ENCODE data around the gene PFKP. TPM values are rescaled to one million over a fixed set of nuclear protein-coding genes. Genes with fewer than 3 reads are reported as not detected.

Gene PFKP
- total RNA-seq, 1 donor from 2014 or later: 24.2 TPM

GRCh38 chr10:3143366-3143765, 76.0 kb downstream of the PFKP start:
- DNase-seq: no peak
- H3K9me3 Mint-ChIP-seq (ENCODE audit: unreplicated experiment): peaks cover 3% of the 10 kb centered on the region
- H3K27ac Mint-ChIP-seq (ENCODE audit: unreplicated experiment): no peak overlapping the region
- H3K4me3 Mint-ChIP-seq (ENCODE audit: unreplicated experiment): no peak overlapping the region
- no peaks in the 10 kb centered on the region for H3K27me3 Mint-ChIP-seq (ENCODE audit: unreplicated experiment)
- no peaks in the 10 kb centered on the region for H3K36me3 Mint-ChIP-seq (ENCODE audit: unreplicated experiment)
- no peak for TF ChIP-seq CTCF (IDR thresholded peaks at IDR 0.05; ENCODE audit: partially characterized antibody, unreplicated experiment)
- H3K4me1 Mint-ChIP-seq (ENCODE audit: low read depth, unreplicated experiment): no peaks in the 10 kb centered on the region

DNA sequence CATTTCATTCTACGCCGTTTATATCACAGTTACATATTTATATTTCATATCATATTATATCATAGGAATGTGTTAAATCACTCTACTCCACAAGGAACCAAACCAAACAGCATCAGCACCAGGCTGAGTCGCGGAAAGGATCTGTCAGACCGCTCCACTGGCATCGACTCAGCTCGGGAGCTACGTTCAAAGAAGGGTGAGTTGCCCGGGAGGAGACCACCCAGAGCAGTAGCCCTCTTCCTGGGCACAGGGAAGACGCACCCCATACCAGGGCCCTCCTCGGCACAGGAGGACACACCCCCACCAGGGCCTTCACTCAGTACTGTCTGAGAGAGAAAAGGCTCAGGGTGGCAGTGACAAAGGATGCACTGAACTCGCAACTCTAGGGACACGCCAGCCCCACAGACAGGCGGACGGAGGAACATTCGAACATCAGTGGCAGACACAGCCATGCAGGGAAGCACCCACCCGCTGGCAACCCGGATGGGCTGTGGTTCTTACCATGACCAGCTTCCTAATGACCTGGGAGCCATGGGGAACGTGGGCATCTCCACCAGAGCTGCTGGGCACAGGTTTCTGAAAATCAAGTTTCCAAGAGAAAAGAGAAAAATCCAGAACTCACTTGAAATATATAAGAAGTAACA, 76.6 kb downstream of the PFKP start:
- Mint-ChIP-seq H3K4me1 (ENCODE audit: low read depth, unreplicated experiment) (no peaks in the 10 kb centered on the region), H3K9me3 (ENCODE audit: unreplicated experiment) (peaks cover 3% of the 10 kb centered on the region), H3K36me3 (ENCODE audit: unreplicated experiment) (no peaks in the 10 kb centered on the region), H3K4me3 (ENCODE audit: unreplicated experiment) (no peak overlapping the region), H3K27me3 (ENCODE audit: unreplicated experiment) (no peaks in the 10 kb centered on the region), H3K27ac (ENCODE audit: unreplicated experiment) (no peak overlapping the region)
- TF ChIP-seq CTCF (IDR thresholded peaks at IDR 0.05; ENCODE audit: partially characterized antibody, unreplicated experiment): no peak
- no peak for DNase-seq

GRCh38 chr10:3145366-3145765, 78.0 kb downstream of the PFKP start:
- Mint-ChIP-seq H3K36me3 (ENCODE audit: unreplicated experiment) (no peaks in the 10 kb centered on the region), H3K4me1 (ENCODE audit: low read depth, unreplicated experiment) (no peaks in the 10 kb centered on the region), H3K27me3 (ENCODE audit: unreplicated experiment) (no peaks in the 10 kb centered on the region), H3K27ac (ENCODE audit: unreplicated experiment) (no peak overlapping the region), H3K9me3 (ENCODE audit: unreplicated experiment) (peaks cover 3% of the 10 kb centered on the region), H3K4me3 (ENCODE audit: unreplicated experiment) (no peak overlapping the region)
- TF ChIP-seq CTCF (IDR thresholded peaks at IDR 0.05; ENCODE audit: partially characterized antibody, unreplicated experiment): no peak
- DNase-seq: no peak

DNA sequence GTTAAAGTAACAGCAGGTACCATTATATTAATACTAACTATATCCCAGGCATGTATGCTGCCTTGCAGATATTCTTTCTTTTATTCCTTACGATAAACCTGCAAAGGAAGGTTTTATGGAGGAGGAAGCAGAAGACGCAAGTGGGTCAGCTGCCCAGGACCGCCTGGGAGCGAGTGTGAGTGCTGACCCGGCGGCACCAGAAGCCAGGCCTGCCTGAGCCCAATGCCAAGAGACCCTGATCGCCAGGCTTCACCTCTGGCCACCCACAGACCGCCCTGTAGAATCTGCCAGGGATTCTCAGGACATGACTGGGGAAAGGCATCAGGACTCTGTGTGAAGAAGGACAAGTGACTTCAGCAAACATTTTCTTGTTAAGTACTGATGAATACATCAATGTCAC, 78.9 kb downstream of the PFKP start:
- Mint-ChIP-seq H3K4me1 (ENCODE audit: low read depth, unreplicated experiment) (no peaks in the 10 kb centered on the region), H3K27ac (ENCODE audit: unreplicated experiment) (no peak overlapping the region), H3K4me3 (ENCODE audit: unreplicated experiment) (no peak overlapping the region), H3K27me3 (ENCODE audit: unreplicated experiment) (no peaks in the 10 kb centered on the region), H3K36me3 (ENCODE audit: unreplicated experiment) (no peaks in the 10 kb centered on the region), H3K9me3 (ENCODE audit: unreplicated experiment) (peaks cover 3% of the 10 kb centered on the region)
- TF ChIP-seq CTCF (IDR thresholded peaks at IDR 0.05; ENCODE audit: partially characterized antibody, unreplicated experiment): no peak
- no peak for DNase-seq

- DNase-seq: no peak
- H3K27me3 Mint-ChIP-seq (ENCODE audit: unreplicated experiment): no peaks in the 10 kb centered on the region
- no peak for TF ChIP-seq CTCF (IDR thresholded peaks at IDR 0.05; ENCODE audit: partially characterized antibody, unreplicated experiment)
- no peaks in the 10 kb centered on the region for H3K36me3 Mint-ChIP-seq (ENCODE audit: unreplicated experiment)
- no peaks in the 10 kb centered on the region for H3K4me1 Mint-ChIP-seq (ENCODE audit: low read depth, unreplicated experiment)
- H3K4me3 Mint-ChIP-seq (ENCODE audit: unreplicated experiment): no peak overlapping the region
- no peak overlapping the region for H3K27ac Mint-ChIP-seq (ENCODE audit: unreplicated experiment)
- H3K9me3 Mint-ChIP-seq (ENCODE audit: unreplicated experiment): peaks cover 3% of the 10 kb centered on the region
Observed at GRCh38 chr10:3147117-3147820, 79.9 kb downstream of the PFKP start.

All from glutamatergic neuron (in vitro differentiated cells).